Measurements from ENCODE around the gene UBR3.

Gene UBR3

GRCh38 chr2:170039401-170040172, 212.3 kb downstream of the UBR3 start:
- no peak for DNase-seq (ENCODE audit: low spot score)
- ChIA-PET CTCF (interaction anchor here (0.5 kb wide), 1 partner anchor 723 kb away, joined by 3 read pairs; no protein-coding TSS in a partner anchor), POLR2A (ENCODE audit: low non-redundant PET) (no interaction called here)
- TF ChIP-seq CTCF (conservative IDR thresholded peaks at IDR 0.05; ENCODE audit: low read depth), result no peak
- H3K27ac ChIP-seq, result no peak overlapping the region

GRCh38 chr2:170044751-170045478, 217.7 kb downstream of the UBR3 start:
- CTCF ChIA-PET, result no interaction called here
- POLR2A ChIA-PET (ENCODE audit: low non-redundant PET), result no interaction called here
- no peak for TF ChIP-seq CTCF (conservative IDR thresholded peaks at IDR 0.05; ENCODE audit: low read depth)
- H3K27ac ChIP-seq, result no peak overlapping the region
- DNase-seq (ENCODE audit: low spot score), result no peak

- TF ChIP-seq CTCF (conservative IDR thresholded peaks at IDR 0.05; ENCODE audit: low read depth), result no peak
- ChIA-PET POLR2A (ENCODE audit: low non-redundant PET) (no interaction called here), CTCF (no interaction called here)
- no peak for DNase-seq (ENCODE audit: low spot score)
- H3K27ac ChIP-seq, result no peak overlapping the region
Observed at GRCh38 chr2:170047331-170048065, 220.2 kb downstream of the UBR3 start.

- CTCF ChIA-PET, result no interaction called here
- POLR2A ChIA-PET (ENCODE audit: low non-redundant PET), result no interaction called here
- no peak overlapping the region for H3K27ac ChIP-seq
- no peak for TF ChIP-seq CTCF (conservative IDR thresholded peaks at IDR 0.05; ENCODE audit: low read depth)
- DNase-seq (ENCODE audit: low spot score), result no peak
Observed at GRCh38 chr2:170052151-170052550, 224.9 kb downstream of the UBR3 start.

- H3K27ac ChIP-seq, result no peak overlapping the region
- POLR2A ChIA-PET (ENCODE audit: low non-redundant PET), result no interaction called here
- TF ChIP-seq CTCF (conservative IDR thresholded peaks at IDR 0.05; ENCODE audit: low read depth), result no peak
- DNase-seq (ENCODE audit: low spot score), result no peak
- CTCF ChIA-PET, result interaction anchor here (0.6 kb wide), 1 partner anchor 41 kb away, joined by 5 read pairs; no protein-coding TSS in a partner anchor
Observed at GRCh38 chr2:170054997-170055396, 227.7 kb downstream of the UBR3 start.

- POLR2A ChIA-PET (ENCODE audit: low non-redundant PET), result no interaction called here
- no peak overlapping the region for H3K27ac ChIP-seq
- DNase-seq (ENCODE audit: low spot score), result no peak
- no peak for TF ChIP-seq CTCF (conservative IDR thresholded peaks at IDR 0.05; ENCODE audit: low read depth)
- CTCF ChIA-PET, result interaction anchor here (0.9 kb wide), 1 partner anchor 9 kb away, joined by 3 read pairs; no protein-coding TSS in a partner anchor
Observed at GRCh38 chr2:170056900-170057299, 229.6 kb downstream of the UBR3 start.
